RPMI8226 (cell line): ENCODE measurements around the gene CASP8AP2.
"Not testable (repeated sequence)": the region's sequence is repeated elsewhere in the genome, so short reads cannot be mapped to it uniquely, and the experiment has no call there.

ENCODE experiments used
- DNase-seq: peaks from one replicate; pipeline ENCODE4 v3.0.0-alpha.2; 2015

The CASP8AP2 gene

DNA sequence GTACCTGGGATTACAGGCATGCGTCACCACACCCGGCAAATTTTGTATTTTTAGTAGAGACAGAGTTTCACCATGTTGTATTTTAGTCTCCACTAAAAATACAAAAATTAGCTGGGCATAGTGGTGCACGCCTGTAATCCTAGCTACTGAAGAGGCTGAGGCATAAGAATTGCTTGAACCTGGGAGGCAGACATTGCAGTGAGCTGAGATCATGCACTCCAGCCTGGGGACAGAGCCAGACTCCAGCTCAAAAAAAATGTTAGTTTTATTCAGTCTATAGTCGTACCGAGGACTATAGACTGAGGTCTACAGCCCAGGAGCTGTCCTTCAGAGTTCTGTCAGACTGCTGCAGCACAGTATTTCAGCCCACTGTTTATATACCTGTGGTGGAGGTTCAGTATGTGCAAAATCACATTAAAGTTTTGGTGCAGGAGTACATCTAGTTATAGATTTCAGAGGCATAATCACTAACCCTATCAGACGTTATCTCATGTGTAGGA is 3.6 kb upstream of the CASP8AP2 start:
- no peak for DNase-seq

DNA sequence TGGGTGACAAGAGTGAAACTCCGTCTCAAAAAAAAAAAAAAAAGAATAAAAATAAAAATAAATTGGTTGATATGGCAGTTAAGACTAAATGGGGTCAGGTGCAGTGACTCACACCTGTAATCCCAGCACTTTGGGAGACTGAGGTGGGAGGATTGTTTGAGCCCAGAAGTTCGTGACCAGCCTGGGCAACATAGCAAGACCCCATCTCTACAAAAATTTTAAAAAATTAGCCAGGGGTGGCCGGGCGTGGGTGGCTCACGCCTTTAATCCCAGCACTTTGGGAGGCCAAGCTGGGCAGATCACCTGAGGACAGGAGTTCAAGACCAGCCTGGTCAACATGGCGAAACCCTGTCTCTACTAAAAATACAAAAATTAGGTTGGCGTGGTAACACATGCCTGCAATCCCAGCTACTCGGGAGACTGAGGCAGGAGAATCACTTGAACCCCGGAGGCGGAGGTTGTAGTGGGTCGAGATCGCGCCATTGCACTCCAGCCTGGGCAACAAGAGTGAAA is 1.1 kb upstream of the CASP8AP2 start:
- DNase-seq: not testable (repeated sequence)

GRCh38 chr6:89828988-89829471 is 650 bp upstream of the CASP8AP2 start:
- peak; percentile 18 for DNase-seq

DNA sequence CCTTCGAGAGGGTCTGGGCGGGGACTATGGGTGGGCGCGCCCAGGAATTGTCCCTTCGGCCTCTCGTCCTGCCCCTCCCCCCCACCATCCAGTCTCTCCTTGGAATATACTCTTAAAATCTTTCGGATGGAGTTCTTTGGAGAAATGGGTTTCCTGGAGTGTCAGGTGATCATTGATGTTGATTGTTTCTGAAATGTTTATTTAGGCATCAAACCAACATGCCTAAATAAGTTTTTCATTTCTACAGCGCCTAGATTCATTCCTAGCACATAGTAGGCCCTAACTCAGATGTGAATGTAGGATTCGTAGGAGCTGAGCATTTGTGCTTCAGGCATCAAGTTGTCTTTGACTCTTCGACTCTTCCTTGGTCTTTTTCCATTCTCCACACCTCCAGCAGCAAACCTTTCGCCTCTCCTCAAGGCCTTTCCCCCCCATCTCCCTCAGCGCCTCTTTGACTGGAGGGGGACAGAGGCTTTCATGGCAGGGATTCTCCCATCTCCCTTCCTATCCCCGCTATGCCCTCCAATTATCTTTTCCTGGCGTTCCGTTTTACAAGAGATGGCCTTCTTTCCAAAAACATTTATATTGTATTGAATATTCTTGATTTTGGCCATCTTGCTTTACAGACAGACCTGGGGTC is 610 bp downstream of the CASP8AP2 start:
- no peak for DNase-seq

DNA sequence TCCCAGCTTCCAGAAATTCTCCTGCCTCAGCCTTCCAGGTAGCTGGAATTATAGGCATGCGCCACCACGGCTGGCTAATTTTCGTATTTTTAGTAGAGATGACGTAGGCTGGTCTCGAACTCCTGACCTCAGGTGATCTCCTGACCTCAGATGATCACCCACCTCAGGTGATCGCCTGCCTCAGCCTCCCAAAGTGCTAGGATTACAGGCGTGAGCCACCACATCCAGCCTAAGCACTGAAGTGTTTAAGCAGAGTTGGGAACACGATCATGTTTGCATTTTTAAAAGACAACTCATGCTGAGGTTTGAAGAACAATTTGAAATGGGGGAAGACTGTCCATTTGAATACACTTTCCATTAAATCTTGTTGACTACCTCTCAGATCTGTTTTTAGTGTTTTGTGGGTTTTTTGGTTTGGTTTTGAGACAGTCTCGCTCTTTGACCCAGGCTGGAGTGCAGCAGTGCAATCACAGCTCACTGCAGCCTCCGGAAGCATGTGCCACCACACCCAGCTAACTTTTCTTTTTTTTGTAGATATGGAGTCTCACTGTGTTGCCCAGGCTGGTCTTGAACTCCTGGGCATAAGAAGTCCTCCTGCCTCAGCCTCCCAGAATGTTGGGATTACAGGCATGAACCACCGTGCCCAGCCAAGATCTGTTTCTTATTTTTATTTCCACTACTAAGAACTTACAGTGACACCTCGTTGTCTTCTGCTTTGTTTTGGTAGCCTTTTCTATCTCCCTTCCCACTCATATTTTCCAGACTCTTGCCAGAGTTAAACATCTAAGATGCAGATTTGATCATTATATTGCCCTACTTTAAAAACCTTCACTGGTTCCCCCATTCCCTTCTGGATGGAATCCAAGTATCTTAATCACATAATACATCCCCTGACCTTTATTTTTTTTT is 5.5 kb downstream of the CASP8AP2 start:
- no peak for DNase-seq

- no peak for DNase-seq
Measured at GRCh38 chr6:89836639-89837222, 7.1 kb downstream of the CASP8AP2 start.

GRCh38 chr6:89840538-89840937 is 10.9 kb downstream of the CASP8AP2 start:
- no peak for DNase-seq

GRCh38 chr6:89842228-89842627 is 12.5 kb downstream of the CASP8AP2 start:
- DNase-seq: no peak

- no peak for DNase-seq
Measured at GRCh38 chr6:89843070-89843469, 13.4 kb downstream of the CASP8AP2 start.

DNA sequence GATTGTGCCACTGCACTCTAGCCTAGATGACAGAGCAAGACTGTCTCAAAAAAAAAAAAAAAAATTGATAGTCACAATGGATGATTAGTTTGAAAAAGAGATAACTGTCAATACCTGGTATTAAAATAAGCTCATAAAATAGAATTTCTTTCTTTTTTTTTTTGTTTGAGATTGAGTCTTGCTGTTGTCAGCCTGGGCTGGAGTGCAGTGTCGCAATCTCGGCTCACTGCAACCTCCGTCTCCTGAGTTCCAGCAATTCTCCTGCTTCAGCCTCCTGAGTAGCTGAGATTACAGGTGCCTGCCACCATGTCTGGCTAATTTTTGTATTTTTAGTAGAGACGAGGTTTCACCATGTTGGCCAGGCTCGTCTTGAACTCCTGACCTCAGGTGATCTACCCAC is 17.8 kb downstream of the CASP8AP2 start:
- not testable (repeated sequence) for DNase-seq

- no peak for DNase-seq
Measured at GRCh38 chr6:89853068-89853467, 23.4 kb downstream of the CASP8AP2 start.

DNA sequence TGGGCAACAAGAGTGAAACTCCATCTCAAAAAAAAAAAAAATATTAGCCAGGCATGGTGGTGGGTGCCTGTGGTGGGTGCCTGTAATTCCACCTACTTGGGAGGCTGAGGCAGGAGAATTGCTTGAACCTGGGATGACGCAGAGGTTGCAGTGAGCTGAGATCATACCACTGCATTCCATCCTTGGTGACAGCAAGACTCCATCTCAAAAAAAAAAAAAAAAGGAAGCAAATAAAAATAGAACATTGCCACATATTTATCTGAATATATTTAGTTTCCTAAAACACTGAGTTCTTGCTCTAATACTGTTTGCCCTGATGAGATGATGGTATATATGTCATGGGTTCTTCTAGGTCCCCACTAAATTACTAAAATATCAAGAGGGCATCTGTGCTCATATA is 28.4 kb downstream of the CASP8AP2 start:
- no peak for DNase-seq

GRCh38 chr6:89859744-89860143 is 30.1 kb downstream of the CASP8AP2 start:
- no peak for DNase-seq

DNA sequence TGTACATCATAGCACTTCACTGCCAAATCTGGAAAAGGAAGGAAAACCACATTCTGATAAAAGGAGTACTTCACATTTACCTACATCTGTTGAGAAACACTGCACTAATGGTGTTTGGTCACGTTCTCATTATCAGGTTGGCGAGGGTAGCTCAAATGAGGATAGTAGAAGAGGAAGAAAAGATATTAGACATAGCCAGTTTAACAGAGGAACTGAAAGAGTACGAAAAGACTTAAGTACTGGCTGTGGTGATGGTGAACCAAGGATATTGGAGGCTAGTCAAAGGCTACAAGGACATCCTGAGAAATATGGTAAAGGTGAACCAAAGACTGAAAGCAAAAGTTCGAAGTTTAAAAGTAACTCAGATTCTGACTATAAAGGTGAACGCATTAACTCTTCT is 32.6 kb downstream of the CASP8AP2 start:
- DNase-seq: no peak

- DNase-seq: no peak
Measured at GRCh38 chr6:89862698-89863097, 33.0 kb downstream of the CASP8AP2 start.

GRCh38 chr6:89866024-89866678 is 36.5 kb downstream of the CASP8AP2 start:
- no peak for DNase-seq

GRCh38 chr6:89873721-89874120 is 44.0 kb downstream of the CASP8AP2 start:
- DNase-seq: no peak

GRCh38 chr6:89874438-89874837 is 44.8 kb downstream of the CASP8AP2 start:
- no peak for DNase-seq

DNA sequence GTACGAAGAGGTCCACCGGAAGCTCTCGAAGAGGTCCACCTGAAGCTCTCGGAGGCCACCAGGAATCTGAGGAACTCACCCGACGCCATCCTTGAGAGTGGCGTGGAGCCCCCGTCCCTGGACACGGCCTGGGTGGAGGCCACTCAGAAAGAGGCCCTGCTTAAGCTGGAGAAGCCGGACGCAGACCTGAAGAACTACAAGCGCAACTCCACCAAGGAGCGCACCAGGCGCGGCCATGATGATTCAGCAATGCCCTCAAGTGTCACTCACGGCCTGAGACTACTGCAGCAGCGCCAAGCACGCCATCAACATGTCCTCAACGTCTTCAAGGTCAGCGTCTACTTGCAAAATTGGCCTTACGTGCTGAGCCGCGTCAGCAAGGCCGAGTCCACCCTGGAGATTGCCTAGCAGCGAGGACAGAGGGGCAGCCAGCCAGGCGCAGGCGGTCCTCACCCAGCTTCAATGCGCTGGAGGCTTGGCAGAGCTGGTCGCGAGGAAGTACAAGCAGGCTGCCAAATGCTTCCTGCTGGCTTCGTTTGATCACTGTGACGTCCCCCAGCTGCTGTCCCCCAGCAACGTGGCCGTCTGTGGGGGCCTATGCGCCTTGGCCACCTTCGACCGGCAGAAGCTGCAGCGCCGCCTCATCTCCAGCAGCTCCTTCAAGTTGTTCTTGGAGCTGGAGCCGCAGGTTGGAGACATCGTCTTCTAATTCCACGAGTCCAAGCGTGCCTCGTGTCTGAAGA is 56.9 kb downstream of the CASP8AP2 start:
- DNase-seq: no peak

DNA sequence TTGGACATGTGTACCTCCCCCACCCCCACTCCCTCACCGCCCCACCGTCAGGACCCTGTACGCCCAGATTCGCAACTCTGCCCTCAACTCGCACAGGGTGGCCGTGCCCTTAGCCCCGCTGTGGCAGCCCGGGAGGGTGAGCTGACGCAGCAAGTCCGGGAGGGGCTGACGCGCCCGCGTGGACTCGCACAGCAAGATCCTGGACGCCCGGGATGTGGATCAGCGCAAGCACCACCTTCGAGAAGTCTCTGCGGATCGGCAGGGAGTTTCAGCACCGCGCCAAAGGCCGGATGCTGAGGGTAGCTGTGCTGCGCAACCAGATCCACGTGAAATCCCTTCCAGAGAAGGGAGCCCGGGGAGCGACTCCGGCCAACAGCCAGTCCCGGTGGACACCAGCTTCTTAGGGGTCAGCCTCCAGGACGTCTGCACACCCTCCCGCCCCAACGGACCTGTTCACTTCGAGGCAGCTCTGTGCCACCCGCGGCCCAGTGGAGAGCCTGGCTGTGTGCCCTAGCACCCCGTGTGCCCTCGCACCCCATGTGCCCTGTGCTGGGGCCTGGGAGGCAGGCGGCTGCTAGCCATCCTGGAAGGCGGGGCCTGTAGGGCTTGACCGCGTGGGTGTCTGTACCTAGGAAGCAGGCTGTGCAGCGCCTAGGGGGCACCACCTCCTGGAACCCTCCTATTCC is 57.9 kb downstream of the CASP8AP2 start:
- DNase-seq: no peak

- no peak for DNase-seq
Measured at GRCh38 chr6:89888138-89888514, 58.4 kb downstream of the CASP8AP2 start.

GRCh38 chr6:89888871-89889270 is 59.2 kb downstream of the CASP8AP2 start:
- no peak for DNase-seq
